HG02642 (cell line): ENCODE results near the gene CLSTN1.

Experiments
- ATAC-seq: cut with Tn5 transposase; IDR thresholded peaks from one replicate; pipeline ENCODE4 v1.9.1; 2021; ENCODE audit warnings: mild to moderate bottlenecking; ENCODE audit not compliant: unreplicated experiment, poor library complexity

The CLSTN1 gene

GRCh38 chr1:9852410-9853248 lies 28.9 kb upstream of the CLSTN1 start:
- ATAC-seq = no peak

- no peak for ATAC-seq
Measured at GRCh38 chr1:9852004-9852403, 28.2 kb upstream of the CLSTN1 start.

GRCh38 chr1:9850442-9851162 lies 26.8 kb upstream of the CLSTN1 start:
- no peak for ATAC-seq

- ATAC-seq = no peak
Measured at GRCh38 chr1:9849691-9850441, 26.1 kb upstream of the CLSTN1 start.

- no peak for ATAC-seq
Measured at GRCh38 chr1:9848022-9848421, 24.3 kb upstream of the CLSTN1 start.

- no peak for ATAC-seq
Measured at GRCh38 chr1:9847269-9847668, 23.5 kb upstream of the CLSTN1 start.

- no peak for ATAC-seq
Measured at GRCh38 chr1:9846611-9847171, 22.9 kb upstream of the CLSTN1 start.

GRCh38 chr1:9845914-9846313 lies 22.1 kb upstream of the CLSTN1 start:
- no peak for ATAC-seq

GRCh38 chr1:9844756-9845155 lies 21.0 kb upstream of the CLSTN1 start:
- no peak for ATAC-seq

GRCh38 chr1:9844106-9844505 lies 20.3 kb upstream of the CLSTN1 start:
- no peak for ATAC-seq

- no peak for ATAC-seq
Measured at GRCh38 chr1:9843576-9843945, 19.8 kb upstream of the CLSTN1 start.

- ATAC-seq = no peak
Measured at GRCh38 chr1:9842781-9843575, 19.2 kb upstream of the CLSTN1 start.

GRCh38 chr1:9842073-9842711 lies 18.4 kb upstream of the CLSTN1 start:
- ATAC-seq = no peak

GRCh38 chr1:9841460-9841859 lies 17.7 kb upstream of the CLSTN1 start:
- no peak for ATAC-seq

- ATAC-seq = no peak
Measured at GRCh38 chr1:9840176-9840575, 16.4 kb upstream of the CLSTN1 start.

- ATAC-seq = no peak
Measured at GRCh38 chr1:9838946-9839345, 15.2 kb upstream of the CLSTN1 start.

GRCh38 chr1:9836632-9836960 lies 12.8 kb upstream of the CLSTN1 start:
- ATAC-seq = no peak

GRCh38 chr1:9835758-9836631 lies 12.2 kb upstream of the CLSTN1 start:
- no peak for ATAC-seq

- ATAC-seq = no peak
Measured at GRCh38 chr1:9835404-9835757, 11.6 kb upstream of the CLSTN1 start.
